Cerebellar nuclear complex (tissue), 1 donor: ENCODE data around the gene PC.
A peak's percentile ranks its signal among the peaks of the same experiment; 100 is the strongest.
"Not testable (repeated sequence)": the region's sequence is repeated elsewhere in the genome, so short reads cannot be mapped to it uniquely, and the experiment has no call there.

Experiments used
- DNase-seq, 2 experiments: peaks; one replicate each; lab custom pipeline; 2025; lab: John Stamatoyannopoulos, UW

The PC gene

GRCh38 chr11:66958232-66958955 is at the start of gene PC:
TSS of gene PC (minus strand) at chr11:66958383. CDS start at chr11:66872159, 86,224 bp downstream.
- peak; percentile 99 for DNase-seq

GRCh38 chr11:67007126-67007525 is 48.9 kb upstream of the PC start:
- no peak for DNase-seq

GRCh38 chr11:67006029-67006884 is 48.1 kb upstream of the PC start:
- DNase-seq: no peak

GRCh38 chr11:67005200-67005599 is 47.0 kb upstream of the PC start:
- not testable (repeated sequence) for DNase-seq

- no peak for DNase-seq
Observed at GRCh38 chr11:67002921-67003411, 44.8 kb upstream of the PC start.

- DNase-seq: no peak
Observed at GRCh38 chr11:67002297-67002913, 44.2 kb upstream of the PC start.

GRCh38 chr11:67001332-67001731 is 43.1 kb upstream of the PC start:
- DNase-seq: no peak

GRCh38 chr11:66999555-66999954 is 41.4 kb upstream of the PC start:
- no peak for DNase-seq

GRCh38 chr11:66996609-66997273 is 38.6 kb upstream of the PC start:
- no peak for DNase-seq

- no peak for DNase-seq
Observed at GRCh38 chr11:66992041-66992440, 33.9 kb upstream of the PC start.

- DNase-seq: not testable (repeated sequence)
Observed at GRCh38 chr11:66989360-66989759, 31.2 kb upstream of the PC start.

- not testable (repeated sequence) for DNase-seq
Observed at GRCh38 chr11:66988741-66989140, 30.6 kb upstream of the PC start.

GRCh38 chr11:66987924-66988637 is 29.9 kb upstream of the PC start:
- no peak for DNase-seq

- no peak for DNase-seq
Observed at GRCh38 chr11:66987158-66987620, 29.0 kb upstream of the PC start.

GRCh38 chr11:66986178-66986545 is 28.0 kb upstream of the PC start:
- DNase-seq: peak in 1 of 2 experiments; percentile 58

- DNase-seq: peak; percentile 52 to 87
Observed at GRCh38 chr11:66985508-66986177, 27.5 kb upstream of the PC start.

GRCh38 chr11:66983275-66983924 is 25.2 kb upstream of the PC start:
- DNase-seq: no peak

GRCh38 chr11:66981976-66982578 is 23.9 kb upstream of the PC start:
- peak; percentile 6 to 23 for DNase-seq

- no peak for DNase-seq
Observed at GRCh38 chr11:66979336-66979980, 21.3 kb upstream of the PC start.
